Measurements from ENCODE around the gene C4orf46. TPM values are rescaled to one million over a fixed set of nuclear protein-coding genes. Genes with fewer than 3 reads are reported as not detected.

Gene C4orf46
- total and polyA plus RNA-seq, 2 of the 4 experiments (the other 2 are of a cell fraction) = 8.1 to 10.0 TPM

DNA sequence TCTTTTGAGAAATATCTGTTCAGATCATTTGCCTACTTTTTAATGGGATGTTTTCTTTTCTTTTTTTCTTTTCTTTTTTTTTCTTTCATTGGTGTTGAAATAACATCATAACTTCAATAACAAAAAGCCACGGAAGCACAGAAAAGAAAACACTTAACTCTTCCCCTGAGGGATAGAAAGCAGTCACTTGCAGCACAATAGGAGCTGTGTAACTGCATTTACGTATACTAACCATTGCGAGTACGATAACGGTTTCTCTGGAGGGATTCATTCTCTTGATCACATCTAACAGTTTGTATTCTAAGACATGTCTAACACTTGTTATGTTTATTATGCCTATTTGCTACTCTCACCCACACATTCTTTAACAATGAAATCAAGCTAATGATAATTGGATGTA lies 27.3 kb downstream of the C4orf46 start:
- H4K20me1 ChIP-seq (ENCODE audit: insufficient read depth, low read length) = no peaks in the 10 kb centered on the region
- H4K5ac ChIP-seq (ENCODE audit: low read depth, low read length) = no peak overlapping the region
- no peak overlapping the region for H4K91ac ChIP-seq (ENCODE audit: insufficient read depth, low read depth, low read length)
- no CpG with 5 or more reads among the region's 5 CpGs for WGBS, 2 experiments (ENCODE audit: extremely low coverage in 2 of 2, insufficient read length in 1 of 2)
- no peaks in the 10 kb centered on the region; the same call in 1 of the 2 replicates for H3K27me3 ChIP-seq (ENCODE audit: control insufficient read depth, insufficient read depth, low read length)
- no peaks in the 10 kb centered on the region for H3K4me1 ChIP-seq (ENCODE audit: control insufficient read depth, insufficient read depth, low read length)
- no peak overlapping the region for H3K23ac ChIP-seq (ENCODE audit: low read depth, low read length)
- no peak overlapping the region for H3K4me3 ChIP-seq (ENCODE audit: insufficient read depth, low read depth, low read length)
- no peak overlapping the region for H2BK5ac ChIP-seq (ENCODE audit: low read depth, low read length, poor library complexity, severe bottlenecking)
- H2AK5ac ChIP-seq (ENCODE audit: low read depth, low read length) = no peak overlapping the region
- H4K8ac ChIP-seq (ENCODE audit: low read depth in 2 of 2, low read length in 2 of 2) = no peak overlapping the region
- intact Hi-C loops (cut with micrococcal nuclease) = no loop called here
- no peak for TF ChIP-seq NFE2L2 (IDR thresholded peaks at IDR 0.05; ENCODE audit: low read depth, low read length)
- H2BK20ac ChIP-seq (ENCODE audit: low read depth, low read length) = no peak overlapping the region
- no peaks in the 10 kb centered on the region for H3K9me3 ChIP-seq (ENCODE audit: control insufficient read depth, insufficient read depth, low read length)
- H2AFZ ChIP-seq (replicated peaks; ENCODE audit: low read length, poor library complexity) = no peak overlapping the region
- in situ Hi-C loops (cut with MboI; ENCODE audit: low sequenced_read_pairs) = loop anchor here (25.0 kb wide), 1 partner anchor 657 kb away; no protein-coding TSS in a partner anchor
- no peak overlapping the region for H2BK15ac ChIP-seq (ENCODE audit: low read depth, low read length)
- dilution Hi-C loops (cut with HindIII; ENCODE audit: low sequenced_read_pairs, unreplicated experiment) = no loop called here
- BruUV-seq (replicated peaks) = no TSS peak
- H3K36me3 ChIP-seq (ENCODE audit: control insufficient read depth, insufficient read depth, low read length) = no peaks in the 10 kb centered on the region
- ChIA-PET POLR2A (ENCODE audit: unreplicated experiment) (interaction anchor here (0.5 kb wide), 1 partner anchor 410 kb away, joined by 3 read pairs; no protein-coding TSS in a partner anchor), CTCF (no interaction called here)
- no peak overlapping the region for H3K9ac ChIP-seq (ENCODE audit: low read depth, low read length)
- H3K9me1 ChIP-seq (ENCODE audit: insufficient read depth, low read length) = no peaks in the 10 kb centered on the region
- no peak overlapping the region for H3K27ac ChIP-seq (ENCODE audit: insufficient read depth, low read length)
- no peak overlapping the region for H3K4me2 ChIP-seq (ENCODE audit: low read depth, low read length)
- H3K4ac ChIP-seq (ENCODE audit: low read depth, low read length) = no peak overlapping the region
- H2BK120ac ChIP-seq (ENCODE audit: low read depth, low read length) = no peak overlapping the region
- DNase-seq = no peak
- no peak overlapping the region for H3K14ac ChIP-seq (replicated peaks; ENCODE audit: low read depth, low read length)
- ATAC-seq (ENCODE audit: low read depth) = no peak
- no peak overlapping the region for H3K18ac ChIP-seq (ENCODE audit: low read depth, low read length)
- H3K56ac ChIP-seq (ENCODE audit: extremely low read depth, insufficient read depth, low read length) = no peak overlapping the region
- H2AK9ac ChIP-seq (replicated peaks; ENCODE audit: low read depth, low read length, poor library complexity) = no peak overlapping the region
- no peaks in the 10 kb centered on the region for H3K79me1 ChIP-seq (ENCODE audit: low read depth in 1 of 2, low read length in 2 of 2)
